ENCODE results near the gene MALL.
"Not testable (repeated sequence)": the region's sequence is repeated elsewhere in the genome, so short reads cannot be mapped to it uniquely, and the experiment has no call there.

Gene MALL

DNA sequence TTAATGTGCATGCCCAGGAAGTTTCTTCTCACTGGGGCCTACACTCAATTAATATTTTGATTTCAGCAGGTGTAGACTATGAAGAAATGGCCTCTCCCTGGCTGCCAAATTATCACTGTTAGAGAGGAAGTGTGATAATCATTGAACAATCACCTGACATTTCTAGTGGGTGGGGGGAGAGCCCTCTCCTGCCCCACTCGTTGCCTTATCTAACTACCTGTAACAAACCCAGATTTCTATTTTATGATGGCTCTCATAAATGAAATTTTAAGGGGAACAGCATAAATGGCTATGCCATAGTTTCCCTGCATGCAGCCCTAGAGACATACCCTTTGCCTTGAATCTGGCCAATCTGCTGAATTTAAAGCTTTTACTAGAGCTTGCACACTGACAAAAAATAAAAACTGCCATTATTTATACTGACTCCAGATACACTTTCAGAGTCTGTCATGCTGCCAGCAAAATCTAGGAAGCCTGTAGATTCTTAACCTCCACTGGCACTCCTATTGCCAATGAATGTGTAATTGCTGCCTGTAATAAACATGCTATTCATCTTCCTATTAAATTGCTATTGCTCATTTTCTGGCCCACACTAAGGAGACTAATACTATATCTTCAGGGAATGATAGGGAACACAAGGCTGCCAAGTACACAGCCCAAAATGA lies 55.8 kb downstream of the MALL start:
- not testable (repeated sequence) for H3K27me3 ChIP-seq (ENCODE audit: low read depth, low read length); H3K4me3 ChIP-seq (ENCODE audit: low read depth in 1 of 2, low read length in 2 of 2); H3K36me3 ChIP-seq (ENCODE audit: control insufficient read depth in 1 of 2, insufficient read depth in 2 of 2, low read length in 2 of 2); H3K4me1 ChIP-seq (ENCODE audit: control insufficient read depth in 1 of 2, insufficient read depth in 2 of 2, low read length in 2 of 2); H3K9me3 ChIP-seq (ENCODE audit: control insufficient read depth in 1 of 2, low read length in 2 of 2); H3K27ac ChIP-seq (ENCODE audit: low read length)

DNA sequence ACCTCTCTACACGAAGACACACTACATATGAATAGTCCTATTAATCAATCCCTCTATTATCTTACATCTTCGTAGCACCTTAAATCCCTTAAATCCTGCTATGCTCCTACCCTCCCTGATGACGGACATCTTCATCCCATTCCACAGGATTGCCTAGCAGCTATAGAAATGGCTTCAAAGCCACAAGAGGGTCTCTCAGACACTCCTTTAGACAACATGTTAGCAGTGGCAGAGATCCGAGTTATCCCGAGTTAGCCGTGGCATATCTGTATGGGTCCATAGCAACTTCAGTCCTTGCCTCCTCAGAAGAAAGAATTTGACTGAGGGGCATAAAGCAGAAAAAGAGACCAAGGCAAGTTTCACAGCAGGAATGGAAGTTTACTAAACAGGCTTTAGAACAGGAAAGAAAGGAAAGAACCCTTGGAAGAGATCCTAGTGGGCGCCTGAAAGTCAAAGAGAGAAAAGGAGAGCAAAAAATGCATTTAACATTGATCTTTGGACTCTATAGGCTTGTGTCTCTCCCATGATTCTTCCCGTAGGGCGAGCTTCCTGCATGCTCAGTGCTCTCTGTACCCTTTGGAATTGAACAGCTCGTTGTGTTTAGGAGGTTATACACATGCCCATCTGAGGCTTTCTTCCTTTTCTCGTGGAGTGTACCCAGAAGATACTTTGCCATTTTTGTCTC lies 56.5 kb downstream of the MALL start:
- not testable (repeated sequence) for H3K4me3 ChIP-seq (ENCODE audit: low read depth in 1 of 2, low read length in 2 of 2); H3K9me3 ChIP-seq (ENCODE audit: control insufficient read depth in 1 of 2, low read length in 2 of 2); H3K4me1 ChIP-seq (ENCODE audit: control insufficient read depth in 1 of 2, insufficient read depth in 2 of 2, low read length in 2 of 2); H3K36me3 ChIP-seq (ENCODE audit: control insufficient read depth in 1 of 2, insufficient read depth in 2 of 2, low read length in 2 of 2); H3K27me3 ChIP-seq (ENCODE audit: low read depth, low read length); H3K27ac ChIP-seq (ENCODE audit: low read length)

DNA sequence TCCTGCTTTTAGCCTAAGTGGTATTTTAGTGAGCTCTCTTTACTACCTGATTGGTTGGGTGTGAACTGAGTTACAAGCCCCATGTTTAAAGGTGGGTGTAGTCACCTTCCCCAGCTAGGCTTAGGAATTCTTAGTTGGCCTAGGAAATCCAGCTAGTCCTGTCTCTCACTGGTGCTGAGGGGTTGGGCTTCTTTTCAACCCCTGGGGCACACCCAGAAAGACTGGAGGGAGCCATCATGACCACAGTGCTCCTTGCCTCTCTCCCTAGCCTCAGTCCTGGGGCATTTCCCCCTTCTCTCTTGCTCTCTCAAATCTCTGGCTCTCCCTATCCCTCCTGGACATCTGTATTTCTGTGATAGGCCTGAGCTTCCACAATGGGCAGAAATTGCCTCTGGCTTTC lies 57.6 kb downstream of the MALL start:
- H3K4me1 ChIP-seq (ENCODE audit: control insufficient read depth in 1 of 2, insufficient read depth in 2 of 2, low read length in 2 of 2); H3K9me3 ChIP-seq (ENCODE audit: control insufficient read depth in 1 of 2, low read length in 2 of 2); H3K36me3 ChIP-seq (ENCODE audit: control insufficient read depth in 1 of 2, insufficient read depth in 2 of 2, low read length in 2 of 2); H3K27me3 ChIP-seq (ENCODE audit: low read depth, low read length); H3K4me3 ChIP-seq (ENCODE audit: low read depth in 1 of 2, low read length in 2 of 2); H3K27ac ChIP-seq (ENCODE audit: low read length): not testable (repeated sequence)

DNA sequence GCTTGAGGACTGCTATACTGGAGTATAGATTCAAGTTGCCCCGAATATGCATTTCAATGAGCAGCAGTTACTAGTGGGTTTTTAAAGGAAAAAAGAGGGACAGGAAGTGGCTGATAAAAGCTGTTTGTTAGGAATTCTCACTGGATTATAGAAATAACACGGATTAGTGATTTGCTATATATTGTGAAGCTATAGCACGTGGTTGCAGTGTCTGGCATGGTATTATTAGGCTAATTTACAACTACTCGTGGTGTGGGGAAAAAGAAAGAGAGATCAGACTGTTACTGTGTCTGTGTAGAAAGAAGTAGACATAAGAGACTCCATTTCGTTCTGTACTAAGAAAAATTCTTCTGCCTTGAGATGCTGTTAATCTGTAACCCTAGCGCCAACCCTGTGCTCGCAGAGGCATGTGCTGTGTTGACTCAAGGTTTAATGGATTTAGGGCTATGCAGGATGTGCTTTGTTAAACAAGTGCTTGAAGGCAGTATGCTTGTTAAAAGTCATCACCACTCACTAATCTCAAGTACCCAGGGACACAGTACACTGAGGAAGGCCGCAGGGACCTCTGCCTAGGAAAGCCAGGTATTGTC lies 59.7 kb downstream of the MALL start:
- not testable (repeated sequence) for H3K4me1 ChIP-seq (ENCODE audit: control insufficient read depth in 1 of 2, insufficient read depth in 2 of 2, low read length in 2 of 2); H3K36me3 ChIP-seq (ENCODE audit: control insufficient read depth in 1 of 2, insufficient read depth in 2 of 2, low read length in 2 of 2)

DNA sequence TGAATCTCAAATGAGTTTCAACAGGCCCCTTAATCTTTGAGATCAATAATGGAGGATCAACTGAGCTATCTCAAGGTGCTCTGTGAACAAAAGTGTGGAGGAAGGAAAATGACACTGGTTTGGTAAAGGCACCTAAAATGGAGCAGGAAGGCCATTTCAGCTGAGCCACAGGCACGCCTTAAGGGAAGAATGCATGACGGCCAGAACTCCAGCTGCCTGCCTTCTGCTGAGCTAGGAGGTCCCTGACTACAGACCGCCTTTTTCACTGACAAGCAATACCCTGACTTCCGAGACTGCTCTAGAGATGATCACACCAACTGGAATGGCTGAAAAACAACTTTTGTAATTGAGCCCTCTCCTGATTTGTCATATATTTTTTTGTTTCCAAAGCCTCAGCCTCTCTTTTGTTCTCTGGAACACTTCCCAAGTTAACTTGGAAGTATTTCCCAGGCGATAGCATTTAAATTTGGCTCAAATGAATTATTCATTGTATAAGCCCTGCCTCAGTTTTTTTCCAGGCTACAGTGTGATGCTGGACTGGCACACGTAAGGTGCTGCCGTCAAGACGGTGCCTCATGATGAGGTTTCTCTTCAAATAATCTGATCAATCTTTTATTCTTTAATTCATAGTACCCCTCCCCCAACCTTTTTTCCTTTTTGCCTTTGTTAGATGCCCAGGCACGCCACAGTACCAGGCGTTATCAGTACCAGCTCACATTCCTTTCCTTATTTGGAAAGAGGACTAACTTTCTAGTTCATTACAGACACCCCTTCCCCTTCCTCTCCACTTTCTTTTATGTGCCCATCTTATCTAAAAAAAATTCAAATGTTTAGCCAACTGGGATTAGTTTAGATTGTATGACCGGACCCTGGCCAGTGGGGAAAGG lies 60.9 kb downstream of the MALL start:
- H3K27me3 ChIP-seq (ENCODE audit: low read depth, low read length); H3K36me3 ChIP-seq (ENCODE audit: control insufficient read depth in 1 of 2, insufficient read depth in 2 of 2, low read length in 2 of 2); H3K4me1 ChIP-seq (ENCODE audit: control insufficient read depth in 1 of 2, insufficient read depth in 2 of 2, low read length in 2 of 2); H3K27ac ChIP-seq (ENCODE audit: low read length); H3K9me3 ChIP-seq (ENCODE audit: control insufficient read depth in 1 of 2, low read length in 2 of 2); H3K4me3 ChIP-seq (ENCODE audit: low read depth in 1 of 2, low read length in 2 of 2): not testable (repeated sequence)

More for the DNA sequence above, 59.7 kb downstream of the MALL start:
- H3K27me3 ChIP-seq (ENCODE audit: low read depth, low read length); H3K27ac ChIP-seq (ENCODE audit: low read length); H3K9me3 ChIP-seq (ENCODE audit: control insufficient read depth in 1 of 2, low read length in 2 of 2); H3K4me3 ChIP-seq (ENCODE audit: low read depth in 1 of 2, low read length in 2 of 2): not testable (repeated sequence)

DNA sequence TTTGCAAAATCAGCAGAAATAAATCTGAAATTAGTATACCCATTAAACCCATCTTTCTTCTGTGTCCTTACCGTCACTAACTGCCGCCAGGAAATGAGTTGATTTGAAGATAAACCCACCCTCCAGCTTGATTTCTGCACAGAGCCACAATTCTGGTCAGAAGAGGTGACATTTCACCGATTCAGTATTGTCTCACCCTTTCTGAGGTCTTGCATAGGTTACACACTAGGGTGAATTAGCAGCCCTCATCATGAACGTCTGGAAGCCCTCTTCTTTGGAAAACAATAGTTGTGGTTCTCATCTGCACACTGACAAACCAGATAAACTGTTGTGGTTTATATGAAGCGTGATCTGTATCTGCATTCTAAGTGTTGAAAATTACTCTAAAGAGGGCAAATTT lies 61.9 kb downstream of the MALL start:
- H3K9me3 ChIP-seq (ENCODE audit: control insufficient read depth in 1 of 2, low read length in 2 of 2); H3K4me1 ChIP-seq (ENCODE audit: control insufficient read depth in 1 of 2, insufficient read depth in 2 of 2, low read length in 2 of 2); H3K36me3 ChIP-seq (ENCODE audit: control insufficient read depth in 1 of 2, insufficient read depth in 2 of 2, low read length in 2 of 2); H3K4me3 ChIP-seq (ENCODE audit: low read depth in 1 of 2, low read length in 2 of 2); H3K27me3 ChIP-seq (ENCODE audit: low read depth, low read length); H3K27ac ChIP-seq (ENCODE audit: low read length): not testable (repeated sequence)

DNA sequence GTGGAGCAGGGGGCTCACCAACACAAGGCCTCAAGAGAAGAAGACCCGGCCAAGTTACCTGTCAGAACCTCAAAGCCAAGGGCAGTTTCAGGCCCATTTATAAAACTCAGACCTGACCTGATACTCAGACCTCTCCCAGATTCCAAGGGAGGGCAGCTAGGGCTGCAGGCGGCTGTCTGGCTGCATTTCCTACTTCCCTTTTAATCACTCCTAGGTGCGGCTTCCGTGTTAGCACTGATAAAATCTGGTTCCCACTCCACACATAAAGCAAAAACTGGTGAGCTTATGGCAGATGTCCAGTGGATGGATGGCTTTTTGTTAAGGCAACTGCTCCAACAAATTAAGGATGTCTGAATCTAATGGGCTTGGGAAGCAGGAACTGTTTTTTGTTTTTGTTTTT lies 63.5 kb downstream of the MALL start:
- not testable (repeated sequence) for H3K27me3 ChIP-seq (ENCODE audit: low read depth, low read length); H3K4me1 ChIP-seq (ENCODE audit: control insufficient read depth in 1 of 2, insufficient read depth in 2 of 2, low read length in 2 of 2); H3K9me3 ChIP-seq (ENCODE audit: control insufficient read depth in 1 of 2, low read length in 2 of 2); H3K27ac ChIP-seq (ENCODE audit: low read length); H3K36me3 ChIP-seq (ENCODE audit: control insufficient read depth in 1 of 2, insufficient read depth in 2 of 2, low read length in 2 of 2); H3K4me3 ChIP-seq (ENCODE audit: low read depth in 1 of 2, low read length in 2 of 2)

DNA sequence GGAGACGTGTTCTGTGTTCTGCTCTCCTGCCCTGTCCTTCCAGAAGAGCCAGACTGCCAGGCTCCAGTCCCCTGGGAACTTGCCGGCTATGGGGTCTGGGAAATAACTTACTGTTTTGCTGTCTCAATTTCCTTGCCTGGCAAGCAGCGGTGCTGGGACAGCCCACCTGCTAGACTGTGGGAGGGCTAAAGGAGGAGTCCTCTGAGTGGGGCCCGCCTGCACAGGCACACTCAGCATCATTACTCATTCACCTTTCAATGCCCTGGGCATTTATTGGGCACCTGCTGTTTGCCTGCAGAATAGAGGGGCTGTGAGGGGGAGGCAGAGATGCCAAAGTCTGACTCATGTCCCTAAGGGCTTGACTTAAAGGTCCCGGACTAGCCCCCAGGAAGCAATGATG lies 65.4 kb downstream of the MALL start:
- H3K36me3 ChIP-seq (ENCODE audit: control insufficient read depth in 1 of 2, insufficient read depth in 2 of 2, low read length in 2 of 2); H3K9me3 ChIP-seq (ENCODE audit: control insufficient read depth in 1 of 2, low read length in 2 of 2): not testable (repeated sequence)

DNA sequence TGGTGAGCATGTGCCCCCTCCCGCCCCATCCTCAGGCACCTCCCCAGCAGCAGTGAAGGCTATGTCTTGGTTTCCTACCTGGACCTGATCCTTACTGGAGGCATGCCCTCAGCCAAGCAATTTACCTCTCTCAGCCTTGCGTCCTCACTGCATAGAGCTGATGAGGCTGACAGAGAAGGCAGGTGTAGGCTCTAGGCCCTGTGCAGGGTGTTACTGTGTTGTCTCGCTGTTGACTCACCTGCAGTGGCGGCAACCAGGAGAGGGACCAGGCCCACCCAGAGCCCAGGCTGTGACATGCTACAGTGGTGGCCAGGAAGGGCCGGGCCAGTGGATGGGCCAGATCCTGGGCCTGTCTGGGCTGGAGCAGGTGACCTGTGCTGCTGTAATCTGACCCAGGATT lies 65.9 kb downstream of the MALL start:
- H3K27ac ChIP-seq (ENCODE audit: low read length); H3K4me1 ChIP-seq (ENCODE audit: control insufficient read depth in 1 of 2, insufficient read depth in 2 of 2, low read length in 2 of 2); H3K9me3 ChIP-seq (ENCODE audit: control insufficient read depth in 1 of 2, low read length in 2 of 2); H3K4me3 ChIP-seq (ENCODE audit: low read depth in 1 of 2, low read length in 2 of 2); H3K27me3 ChIP-seq (ENCODE audit: low read depth, low read length); H3K36me3 ChIP-seq (ENCODE audit: control insufficient read depth in 1 of 2, insufficient read depth in 2 of 2, low read length in 2 of 2): not testable (repeated sequence)

More for the DNA sequence above, 65.4 kb downstream of the MALL start:
- H3K27ac ChIP-seq (ENCODE audit: low read length); H3K4me3 ChIP-seq (ENCODE audit: low read depth in 1 of 2, low read length in 2 of 2); H3K4me1 ChIP-seq (ENCODE audit: control insufficient read depth in 1 of 2, insufficient read depth in 2 of 2, low read length in 2 of 2); H3K27me3 ChIP-seq (ENCODE audit: low read depth, low read length): not testable (repeated sequence)

DNA sequence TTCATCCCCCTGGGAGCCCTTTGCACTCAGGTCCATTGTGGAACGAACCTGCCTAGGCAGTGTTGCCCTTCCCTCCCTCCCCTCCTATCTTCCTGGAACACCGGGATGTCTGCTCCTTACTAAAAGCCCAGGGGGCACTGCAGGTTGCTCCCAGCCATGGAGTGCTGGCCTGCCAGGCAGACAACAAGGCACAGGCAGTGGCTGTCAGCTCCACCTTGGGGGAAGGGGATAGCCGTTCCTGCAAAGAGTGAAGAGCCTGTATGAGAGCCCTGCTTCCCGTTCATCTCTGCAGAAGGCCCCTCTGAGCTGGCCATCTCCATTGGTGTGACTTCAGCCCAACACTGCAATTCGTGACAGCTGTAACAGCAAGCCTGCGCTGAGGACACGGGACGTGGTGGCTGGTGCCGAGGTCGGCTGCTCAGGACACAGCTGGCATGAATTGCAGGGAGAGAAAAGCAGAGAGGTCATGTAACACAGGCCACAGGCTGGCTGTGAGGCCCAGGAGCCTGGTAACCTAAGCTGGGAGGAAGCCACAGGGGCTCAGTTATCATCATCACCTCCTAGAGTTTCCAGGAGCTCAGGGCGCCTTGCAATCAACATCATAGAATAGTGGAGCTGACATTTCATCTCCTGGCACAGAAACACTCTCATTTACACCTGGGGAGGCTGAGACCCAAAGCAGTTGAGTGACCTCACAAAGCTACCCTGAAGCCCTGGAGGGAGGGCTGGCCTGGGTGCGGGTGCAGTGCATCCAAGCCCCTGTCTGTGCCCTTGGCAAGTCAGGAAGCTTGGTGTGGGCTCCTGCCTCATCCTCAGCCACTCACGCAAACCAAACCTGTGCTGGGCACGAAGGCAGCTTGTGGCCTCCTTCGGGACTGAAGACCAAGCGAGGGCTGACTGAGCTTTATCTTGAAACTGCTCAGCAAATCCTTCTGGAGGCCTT lies 67.1 kb downstream of the MALL start:
- H3K27ac ChIP-seq (ENCODE audit: low read length); H3K9me3 ChIP-seq (ENCODE audit: control insufficient read depth in 1 of 2, low read length in 2 of 2): not testable (repeated sequence)

DNA sequence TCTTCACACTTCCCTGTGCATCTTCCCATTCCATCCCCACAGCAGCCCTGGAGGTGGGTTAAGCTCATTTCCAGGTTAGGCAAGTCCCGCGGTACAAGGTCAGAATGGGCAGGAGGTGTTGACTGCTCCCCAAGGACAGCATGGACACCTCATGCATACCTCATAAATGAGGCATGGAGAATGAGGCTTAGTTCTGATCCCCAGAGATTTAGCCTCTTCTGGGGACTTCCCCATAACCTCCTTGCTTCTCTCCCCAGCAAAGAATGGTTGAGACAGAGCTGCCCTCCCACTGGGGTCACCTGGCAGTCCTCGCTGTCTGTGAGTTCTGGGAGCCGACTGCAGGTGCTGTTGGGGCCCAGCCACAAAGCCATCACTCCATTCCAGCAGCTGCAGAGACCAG lies 68.4 kb downstream of the MALL start:
- H3K9me3 ChIP-seq (ENCODE audit: control insufficient read depth in 1 of 2, low read length in 2 of 2); H3K4me3 ChIP-seq (ENCODE audit: low read depth in 1 of 2, low read length in 2 of 2); H3K4me1 ChIP-seq (ENCODE audit: control insufficient read depth in 1 of 2, insufficient read depth in 2 of 2, low read length in 2 of 2); H3K36me3 ChIP-seq (ENCODE audit: control insufficient read depth in 1 of 2, insufficient read depth in 2 of 2, low read length in 2 of 2); H3K27me3 ChIP-seq (ENCODE audit: low read depth, low read length); H3K27ac ChIP-seq (ENCODE audit: low read length): not testable (repeated sequence)

More for the DNA sequence above, 67.1 kb downstream of the MALL start:
- H3K4me3 ChIP-seq (ENCODE audit: low read depth in 1 of 2, low read length in 2 of 2); H3K27me3 ChIP-seq (ENCODE audit: low read depth, low read length); H3K36me3 ChIP-seq (ENCODE audit: control insufficient read depth in 1 of 2, insufficient read depth in 2 of 2, low read length in 2 of 2); H3K4me1 ChIP-seq (ENCODE audit: control insufficient read depth in 1 of 2, insufficient read depth in 2 of 2, low read length in 2 of 2): not testable (repeated sequence)
